Astrocyte (in vitro differentiated cells and primary cell): ENCODE data around the gene ARHGAP26.

Experiments
- CTCF ChIP-seq: IDR thresholded peaks from 2 replicates; pipeline ENCODE4 v1.5.1; 2011; ENCODE audit warnings: low read depth, mild to moderate bottlenecking, inconsistent platforms, low read length, moderate library complexity; ENCODE audit not compliant: insufficient read depth
- EZH2 ChIP-seq: IDR thresholded peaks from 2 replicates; pipeline ENCODE4 v1.6.1; 2012; ENCODE audit warnings: mild to moderate bottlenecking, low read length, inconsistent platforms; ENCODE audit not compliant: insufficient read depth

GRCh38 chr5:143143973-143144372 is 373.8 kb downstream of the ARHGAP26 start:
- TF ChIP-seq CTCF (no peak), EZH2 (no peak)
